ENCODE measurements around the gene INPP5A. TPM values are rescaled to one million over a fixed set of nuclear protein-coding genes. Genes with fewer than 3 reads are reported as not detected.

The INPP5A gene
- total and polyA plus RNA-seq, 4 donors, result 12.4 to 39.9 (median 28.2) TPM

GRCh38 chr10:132690401-132690800, 152.8 kb downstream of the INPP5A start:
- 96 to 99% methylated on average over 7 of the region's 7 CpGs for WGBS, 2 donors
- ATAC-seq (ENCODE audit: insufficient read depth, low FRiP score) (no peak), DNase-seq (peak in 1 of 3 donors; percentile 2)
- no peak overlapping the region for H3K4me3 ChIP-seq
- peaks cover 0 to 8% (median 0%) of the 10 kb centered on the region in 5 donors for H3K4me1 ChIP-seq (ENCODE audit: control insufficient read depth in 5 of 5, insufficient read depth in 5 of 5, low read length in 5 of 5)
- H3K36me3 ChIP-seq (ENCODE audit: control insufficient read depth in 4 of 4, insufficient read depth in 4 of 4, low read length in 4 of 4), result peaks cover 0 to 11% (median 8%) of the 10 kb centered on the region in 4 donors
- H3K27ac ChIP-seq (ENCODE audit: low read depth in 1 of 2, low read length in 1 of 2), result no peak overlapping the region
- no peak overlapping the region for H3K9ac ChIP-seq (ENCODE audit: insufficient read depth in 1 of 2, low read length in 2 of 2)
- H3K27me3 ChIP-seq (ENCODE audit: control insufficient read depth in 3 of 3, insufficient read depth in 3 of 3, low read length in 2 of 3), result no peaks in the 10 kb centered on the region
- peaks cover 0 to 7% (median 3%) of the 10 kb centered on the region in 4 donors for H3K9me3 ChIP-seq (ENCODE audit: control insufficient read depth in 4 of 4, insufficient read depth in 3 of 4, low read length in 3 of 4)
- no peak for TF ChIP-seq CTCF (IDR thresholded peaks at IDR 0.05; ENCODE audit: control extremely low read depth, extremely low read depth)

- no peak overlapping the region for H3K4me3 ChIP-seq
- no peak overlapping the region for H3K27ac ChIP-seq (ENCODE audit: low read depth in 1 of 2, low read length in 1 of 2)
- peak in 1 of 3 donors; percentile 7 for DNase-seq
- H3K9ac ChIP-seq (ENCODE audit: insufficient read depth in 1 of 2, low read length in 2 of 2), result no peak overlapping the region
- peaks cover 0 to 11% (median 8%) of the 10 kb centered on the region in 4 donors for H3K36me3 ChIP-seq (ENCODE audit: control insufficient read depth in 4 of 4, insufficient read depth in 4 of 4, low read length in 4 of 4)
- WGBS, 2 donors, result 96 to 97% methylated on average over 56 of the region's 56 CpGs
- ATAC-seq (ENCODE audit: insufficient read depth, low FRiP score), result no peak
- H3K9me3 ChIP-seq (ENCODE audit: control insufficient read depth in 4 of 4, insufficient read depth in 3 of 4, low read length in 3 of 4), result peaks cover 0 to 7% (median 3%) of the 10 kb centered on the region in 4 donors
- peaks cover 0 to 2% (median 0%) of the 10 kb centered on the region in 5 donors for H3K4me1 ChIP-seq (ENCODE audit: control insufficient read depth in 5 of 5, insufficient read depth in 5 of 5, low read length in 5 of 5)
- H3K27me3 ChIP-seq (ENCODE audit: control insufficient read depth in 3 of 3, insufficient read depth in 3 of 3, low read length in 2 of 3), result no peaks in the 10 kb centered on the region
- TF ChIP-seq CTCF (IDR thresholded peaks at IDR 0.05; ENCODE audit: control extremely low read depth, extremely low read depth), result no peak
These were observed 153.4 kb downstream of the INPP5A start for GRCh38 chr10:132690821-132691610.

- Histone ChIP-seq H3K9me3 (ENCODE audit: control insufficient read depth in 4 of 4, insufficient read depth in 3 of 4, low read length in 3 of 4) (peaks cover 0 to 7% (median 3%) of the 10 kb centered on the region in 4 donors), H3K4me1 (ENCODE audit: control insufficient read depth in 5 of 5, insufficient read depth in 5 of 5, low read length in 5 of 5) (no peaks in the 10 kb centered on the region), H3K27me3 (ENCODE audit: control insufficient read depth in 3 of 3, insufficient read depth in 3 of 3, low read length in 2 of 3) (no peaks in the 10 kb centered on the region), H3K27ac (ENCODE audit: low read depth in 1 of 2, low read length in 1 of 2) (no peak overlapping the region), H3K9ac (ENCODE audit: insufficient read depth in 1 of 2, low read length in 2 of 2) (no peak overlapping the region), H3K4me3 (no peak overlapping the region), H3K36me3 (ENCODE audit: control insufficient read depth in 4 of 4, insufficient read depth in 4 of 4, low read length in 4 of 4) (peaks cover 0 to 11% (median 8%) of the 10 kb centered on the region in 4 donors)
- 98% methylated on average over 48 of the region's 48 CpGs for WGBS, 2 donors
- DNase-seq (peak in 1 of 3 donors; percentile 3), ATAC-seq (ENCODE audit: insufficient read depth, low FRiP score) (no peak)
- TF ChIP-seq CTCF (IDR thresholded peaks at IDR 0.05; ENCODE audit: control extremely low read depth, extremely low read depth), result no peak
These were observed 154.1 kb downstream of the INPP5A start for GRCh38 chr10:132691711-132692153.
